SK-N-SH (cell line): ENCODE measurements around the gene MNT. TPM values are rescaled to one million over a fixed set of nuclear protein-coding genes. Genes with fewer than 3 reads are reported as not detected.

ENCODE experiments used
- CTCF ChIA-PET: fragments of 300-600, 350-600 bp; formaldehyde crosslinking; extraction: SDS; loops from one replicate; lab custom pipeline; 2021; lab: Yijun Ruan, JAX
- POLR2A ChIA-PET: fragments of 350-600 bp; sonication (Branson Sonifier 250); formaldehyde crosslinking; extraction: SDS; loops from one replicate; lab custom pipeline; 2020; ENCODE audit warnings: antibody characterized with exemption, inconsistent platforms; lab: Yijun Ruan, JAX
- DNase-seq: peaks from one replicate; pipeline ENCODE4 v3.0.0; 2012
- H2AFZ ChIP-seq: fragments of 200-600 bp; sonication (generic); 2 replicates; pipeline ENCODE4 v1.8.1; 2016; ENCODE audit warnings: antibody characterized with exemption, mild to moderate bottlenecking, low read depth
- H3F3A ChIP-seq: fragments of 200-600 bp; sonication (generic); replicated peaks from 2 replicates; pipeline ENCODE3; 2016; ENCODE audit warnings: antibody characterized with exemption, mild to moderate bottlenecking; ENCODE audit not compliant: insufficient read depth
- H3K27ac ChIP-seq, 2 experiments: fragments of 200-500 bp in 1 of 2; fragments of 200-600 bp in 1 of 2; sonication (Bioruptor generic) in 1 of 2; sonication (generic), shearing (Covaris generic) in 1 of 2; 2 replicates each; pipeline versions ENCODE4 v1.5.1 to v1.6.1; 2014 to 2016; ENCODE audit warnings: low read depth in 2 of 2, inconsistent platforms in 1 of 2, low read length in 1 of 2, mild to moderate bottlenecking in 1 of 2, mixed read lengths in 1 of 2
- H3K27me3 ChIP-seq: fragments of 200-600 bp; sonication (generic), shearing (Covaris generic); 2 replicates; pipeline ENCODE4 v1.6.1; 2016; ENCODE audit warnings: mixed run types; ENCODE audit not compliant: insufficient read depth
- H3K36me3 ChIP-seq, 2 experiments: fragments of 200-500 bp in 1 of 2; fragments of 200-600 bp in 1 of 2; sonication (Bioruptor generic) in 1 of 2; sonication (generic) in 1 of 2; replicated peaks in 1 of 2; 2 replicates each; pipeline versions ENCODE3 to v1.5.1; 2014 to 2016; ENCODE audit warnings: low read length in 1 of 2, mild to moderate bottlenecking in 1 of 2; ENCODE audit not compliant: insufficient read depth in 2 of 2, control insufficient read depth in 1 of 2
- H3K4me1 ChIP-seq, 2 experiments: fragments of 200-500 bp in 1 of 2; fragments of 200-600 bp in 1 of 2; sonication (Bioruptor generic) in 1 of 2; sonication (generic), shearing (Covaris generic) in 1 of 2; 2 replicates each; pipeline versions ENCODE4 v1.5.1 to v1.6.1; 2014 to 2016; ENCODE audit warnings: low read depth in 1 of 2, low read length in 1 of 2, mixed run types in 1 of 2; ENCODE audit not compliant: insufficient read depth in 2 of 2, control insufficient read depth in 1 of 2
- H3K4me2 ChIP-seq: fragments of 200-600 bp; sonication (generic), shearing (Covaris generic); 2 replicates; pipeline ENCODE4 v1.6.1; 2017; ENCODE audit warnings: mixed run types
- H3K4me3 ChIP-seq, 2 experiments: fragments of 200-500 bp in 1 of 2; fragments of 200-600 bp in 1 of 2; sonication (Bioruptor generic) in 1 of 2; sonication (generic), shearing (Covaris generic) in 1 of 2; 2 replicates each; pipeline versions ENCODE4 v1.5.1 to v1.8.1; 2014 to 2016; ENCODE audit warnings: low read depth in 2 of 2, inconsistent platforms in 1 of 2, low read length in 1 of 2, mild to moderate bottlenecking in 1 of 2, mixed read lengths in 1 of 2, moderate library complexity in 1 of 2
- H3K79me2 ChIP-seq: fragments of 200-600 bp; sonication (generic); 2 replicates; pipeline ENCODE4 v1.8.1; 2017; ENCODE audit warnings: mild to moderate bottlenecking; ENCODE audit not compliant: insufficient read depth
- H3K9ac ChIP-seq: fragments of 200-600 bp; sonication (generic); 2 replicates; pipeline ENCODE4 v1.6.1; 2017; ENCODE audit warnings: mixed run types
- H3K9me2 ChIP-seq: fragments of 200-600 bp; sonication (generic); 2 replicates; pipeline ENCODE4 v1.6.1; 2017; ENCODE audit warnings: mixed run types
- H3K9me3 ChIP-seq: fragments of 200-600 bp; sonication (generic); 2 replicates; pipeline ENCODE4 v1.6.1; 2017; ENCODE audit warnings: mixed run types, mild to moderate bottlenecking, moderate library complexity
- H4K20me1 ChIP-seq: fragments of 200-600 bp; sonication (generic); 2 replicates; pipeline ENCODE4 v1.6.1; 2017; ENCODE audit warnings: mild to moderate bottlenecking, mixed run types; ENCODE audit not compliant: insufficient read depth
- CTCF ChIP-seq: fragments of 200-600 bp; sonication (generic); IDR thresholded peaks from 2 replicates; pipeline ENCODE4 v1.6.1; 2017; ENCODE audit warnings: antibody characterized with exemption, mild to moderate bottlenecking, moderate library complexity
- FOXM1 ChIP-seq: IDR thresholded peaks from 2 replicates; pipeline ENCODE4 v1.4.0; 2012; ENCODE audit warnings: low read depth, mild to moderate bottlenecking
- GABPA ChIP-seq: IDR thresholded peaks from 2 replicates; pipeline ENCODE4 v1.4.0; 2012; ENCODE audit warnings: low read depth, mild to moderate bottlenecking
- IRF3 ChIP-seq: fragments of 150-350 bp; IDR thresholded peaks from 2 replicates; pipeline ENCODE4 v1.6.1; 2016; ENCODE audit warnings: mild to moderate bottlenecking, low read depth, low read length
- JUND ChIP-seq: IDR thresholded peaks from 2 replicates; pipeline ENCODE4 v1.4.0; 2012
- TCF12 ChIP-seq: IDR thresholded peaks from 2 replicates; pipeline ENCODE4 v1.4.0; 2012
- TEAD4 ChIP-seq: IDR thresholded peaks from 2 replicates; pipeline ENCODE4 v1.4.0; 2012; ENCODE audit warnings: mild to moderate bottlenecking, borderline replicate concordance; ENCODE audit not compliant: insufficient read depth
- USF2 ChIP-seq: fragments of 150-350 bp; IDR thresholded peaks from 2 replicates; pipeline ENCODE4 v1.6.1; 2017; ENCODE audit warnings: antibody characterized with exemption, low read length, low read depth, borderline replicate concordance
- YY1 ChIP-seq: IDR thresholded peaks from 2 replicates; pipeline ENCODE4 v1.4.0; 2012; ENCODE audit warnings: low read depth, mild to moderate bottlenecking
- WGBS: methylation state at CpG from one replicate; pipeline ENCODE4 v1.1.6; 2017; ENCODE audit warnings: low lambda C conversion rate; 5-methylcytosine and 5-hydroxymethylcytosine counted together
- polyA plus RNA-seq, 3 experiments: library from polyadenylated mRNA; depleted of rRNA; stranded (reverse); fragments of >200 nt; gene quantifications; 2 replicates each; pipeline ENCODE4 v1.2.3, GENCODE V29; 2012
- TF ChIP-seq, protein P1 (sequence below): IDR thresholded peaks from 2 replicates; pipeline ENCODE4; 2012

MNT gene
- polyA plus RNA-seq, 1 of the 3 experiments (the other 2 are of a cell fraction) = 7.1 TPM

DNA sequence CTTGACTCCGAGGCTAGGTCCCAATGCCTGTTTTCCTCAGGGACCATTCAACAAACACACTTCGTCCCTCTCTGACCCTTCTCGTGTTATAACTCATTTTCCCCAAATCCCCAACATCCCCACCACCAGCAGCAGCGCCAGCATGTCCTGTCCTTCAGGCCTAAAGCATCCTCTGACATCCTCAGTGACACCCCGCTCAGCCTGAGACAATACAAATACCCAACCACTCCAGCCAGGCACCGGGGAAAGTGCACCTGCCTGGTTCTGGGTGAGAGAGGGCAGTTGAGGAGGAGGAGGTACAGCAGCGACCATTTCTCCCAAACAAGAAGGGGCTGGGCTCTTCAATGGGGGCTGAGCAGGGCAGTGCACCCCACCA is 4.7 kb downstream of the MNT start:
- Histone ChIP-seq H3K36me3 (no peaks in the 10 kb centered on the region), H2AFZ (no peak overlapping the region), H3K4me1 (peaks cover 38 to 56% of the 10 kb centered on the region in 2 experiments), H3K27me3 (no peaks in the 10 kb centered on the region), H3K27ac (peak overlapping the region; percentile 89 to 100), H3K4me2 (peak overlapping the region; percentile 98), H3K4me3 (peak overlapping the region; percentile 43 to 60), H3F3A (peaks cover 20% of the 10 kb centered on the region), H3K9me3 (no peaks in the 10 kb centered on the region), H3K79me2 (peaks cover 63% of the 10 kb centered on the region), H3K9ac (peak overlapping the region; percentile 69), H3K9me2 (no peaks in the 10 kb centered on the region), H4K20me1 (peaks cover 20% of the 10 kb centered on the region; the same call in 1 of the 2 replicates)
- ChIA-PET CTCF (interaction anchor here (1.0 to 27.8 kb wide), 2 partner anchors 20 kb away, joined by 5 to 654 read pairs; no protein-coding TSS in a partner anchor), POLR2A (no interaction called here)
- WGBS = 74% methylated on average over 7 of the region's 7 CpGs
- TF ChIP-seq CTCF (no peak), YY1 (no peak), JUND (no peak), TEAD4 (no peak), GABPA (no peak), FOXM1 (no peak), IRF3 (no peak), USF2 (no peak), TCF12 (no peak)
- TF ChIP-seq, protein P1, sequence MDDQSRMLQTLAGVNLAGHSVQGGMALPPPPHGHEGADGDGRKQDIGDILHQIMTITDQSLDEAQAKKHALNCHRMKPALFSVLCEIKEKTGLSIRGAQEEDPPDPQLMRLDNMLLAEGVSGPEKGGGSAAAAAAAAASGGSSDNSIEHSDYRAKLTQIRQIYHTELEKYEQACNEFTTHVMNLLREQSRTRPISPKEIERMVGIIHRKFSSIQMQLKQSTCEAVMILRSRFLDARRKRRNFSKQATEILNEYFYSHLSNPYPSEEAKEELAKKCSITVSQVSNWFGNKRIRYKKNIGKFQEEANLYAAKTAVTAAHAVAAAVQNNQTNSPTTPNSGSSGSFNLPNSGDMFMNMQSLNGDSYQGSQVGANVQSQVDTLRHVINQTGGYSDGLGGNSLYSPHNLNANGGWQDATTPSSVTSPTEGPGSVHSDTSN = no peak
- DNase-seq = no peak
